Measurements from ENCODE around the gene DISP3.

The DISP3 gene

DNA sequence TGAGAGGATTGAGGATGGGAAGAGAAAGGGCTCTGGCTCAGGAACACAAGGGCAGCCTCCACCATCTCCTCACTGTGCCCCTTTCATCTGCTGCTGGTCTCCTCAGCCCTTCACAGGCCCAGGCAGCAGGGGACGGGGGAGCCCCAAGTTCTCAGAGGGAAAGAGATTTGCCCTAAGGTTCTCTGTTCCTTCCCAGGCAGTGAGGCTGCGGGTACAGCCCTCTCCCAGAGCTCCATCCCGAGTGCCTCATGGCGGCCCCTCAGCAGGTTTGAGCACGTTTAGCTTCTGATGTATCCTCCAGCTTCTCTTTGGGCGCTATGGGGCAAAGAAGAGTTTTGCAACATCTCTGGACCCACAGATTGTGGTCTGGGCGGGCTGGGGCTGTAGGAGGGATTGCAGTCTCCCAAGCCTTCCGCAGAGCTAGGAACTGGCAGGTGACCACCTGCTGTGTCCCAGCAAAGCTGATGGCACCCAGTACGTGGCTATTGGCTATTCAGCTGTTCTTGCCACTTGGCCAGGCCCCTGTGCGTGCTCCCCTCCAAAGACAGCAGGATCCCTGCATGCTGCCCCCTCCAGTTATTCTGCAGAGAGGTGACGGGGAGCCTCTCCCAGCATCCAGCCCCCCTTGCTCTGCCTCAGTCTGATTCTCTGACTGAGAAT lies 10.1 kb downstream of the DISP3 start:
- DNase-seq: no peak

DNA sequence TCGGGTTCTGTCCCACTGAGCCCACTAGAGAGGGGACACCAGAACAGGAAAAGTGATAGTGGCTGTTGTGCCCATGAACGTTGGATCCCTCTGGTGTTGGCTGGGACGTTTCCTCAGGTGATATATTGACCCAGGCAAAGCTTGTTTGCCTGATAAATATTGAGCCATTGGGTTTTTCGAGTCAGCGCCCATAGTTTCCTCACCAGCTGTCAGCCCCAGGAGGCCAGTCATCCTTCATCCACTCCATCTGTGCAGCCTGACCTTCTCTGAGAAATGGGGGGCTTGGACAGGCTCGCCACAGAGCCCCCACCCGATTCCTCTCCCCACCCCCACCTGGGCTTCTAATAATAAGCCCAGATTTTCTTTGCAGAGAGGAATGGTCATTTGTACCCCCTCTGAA lies 13.3 kb downstream of the DISP3 start:
- no peak for DNase-seq

DNA sequence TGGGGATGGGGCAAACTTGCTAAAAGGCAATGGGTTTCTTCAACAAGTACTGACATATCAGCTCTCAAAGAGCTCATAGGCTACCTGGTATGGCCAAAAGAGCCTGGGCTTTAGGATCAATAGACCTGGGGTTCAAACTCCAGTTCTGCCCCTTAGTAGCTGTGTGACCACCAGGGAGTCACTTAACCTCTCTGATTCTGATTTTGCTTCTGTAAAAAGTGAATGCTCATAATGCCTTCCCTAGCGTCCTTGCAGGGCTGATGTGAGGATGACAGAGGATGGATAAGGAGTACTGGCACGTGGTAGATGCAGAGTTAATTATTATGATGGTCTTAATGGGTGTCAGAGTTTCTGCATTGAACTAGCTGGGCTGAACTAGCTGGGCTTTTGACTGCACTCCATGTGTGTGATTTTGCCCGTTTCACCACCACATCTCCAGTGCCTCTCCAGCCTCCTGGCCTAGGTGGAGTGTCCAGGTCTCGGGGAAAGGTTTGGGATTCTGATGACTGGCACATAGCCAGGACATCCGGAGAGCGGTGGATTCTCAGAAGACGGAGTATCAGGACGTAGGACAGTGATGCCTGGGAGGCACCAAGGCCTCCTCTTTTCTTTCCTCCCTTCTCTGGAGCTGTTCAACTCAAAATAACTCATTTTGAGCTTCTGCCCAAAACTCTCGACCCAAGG lies 15.2 kb downstream of the DISP3 start:
- no peak for DNase-seq

DNA sequence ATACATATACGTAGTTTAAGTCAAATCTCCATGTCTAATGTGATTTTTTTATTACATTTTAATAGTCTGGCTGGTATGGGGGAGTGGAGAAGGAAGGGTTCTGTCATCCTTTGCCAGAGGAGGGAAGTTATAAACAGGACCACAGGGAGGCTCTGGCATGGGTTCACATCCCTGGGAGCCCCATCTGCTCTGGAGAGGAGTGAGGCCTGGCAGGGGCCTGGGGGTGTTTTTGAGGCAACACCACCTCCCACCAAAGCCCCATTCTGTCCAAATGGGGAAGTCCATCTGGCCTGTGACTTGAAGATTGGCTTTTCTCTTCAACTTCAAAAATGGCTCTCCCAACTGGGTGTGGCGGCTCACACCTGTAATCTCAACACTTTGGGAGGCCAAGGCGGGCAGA lies 15.8 kb downstream of the DISP3 start:
- DNase-seq: no peak

DNA sequence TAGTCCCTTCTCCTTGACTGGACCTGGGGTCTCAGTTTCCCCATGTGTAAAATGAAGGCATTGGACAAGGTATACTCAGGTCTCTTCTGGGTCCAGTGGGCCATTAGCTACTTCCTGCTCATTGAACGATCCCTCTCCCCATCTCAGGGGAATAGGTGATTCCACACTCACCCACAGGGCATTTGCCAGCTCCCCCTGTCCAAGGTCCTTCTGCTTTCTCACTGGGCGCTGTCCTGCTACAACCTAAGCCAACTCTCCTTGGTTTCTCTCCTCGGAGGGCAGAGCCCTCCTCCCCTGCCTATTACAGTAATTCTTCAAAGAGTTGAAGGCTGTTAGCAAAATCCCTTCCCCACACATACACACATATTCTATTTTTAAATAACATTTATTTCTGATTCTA lies 16.6 kb downstream of the DISP3 start:
- no peak for DNase-seq

DNA sequence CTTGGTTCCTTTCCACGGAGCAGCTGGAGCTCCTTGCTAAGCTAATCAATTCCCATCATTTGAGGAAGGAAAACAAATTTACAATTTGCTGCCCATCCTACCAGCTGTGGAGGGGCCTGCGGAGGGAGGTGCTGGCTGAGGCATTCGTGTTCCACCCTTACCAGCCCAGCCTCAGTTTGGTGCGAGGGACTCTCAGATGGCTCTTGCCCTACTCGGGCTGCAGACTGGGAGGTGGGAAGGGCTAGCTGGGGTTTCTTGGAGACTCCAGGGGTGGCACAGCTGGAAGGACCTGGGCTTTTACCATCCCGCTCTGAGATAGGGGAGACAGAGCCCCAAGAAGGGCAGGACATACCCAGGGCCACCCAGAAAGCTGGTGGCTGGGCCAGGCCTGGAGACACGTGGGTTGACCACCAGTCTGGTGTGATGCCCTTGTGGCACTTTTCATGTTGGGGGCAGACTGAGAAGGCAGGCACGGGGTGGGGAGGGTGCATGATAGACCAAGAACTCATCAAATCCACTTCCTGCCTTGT lies 17.7 kb downstream of the DISP3 start:
- DNase-seq: no peak

DNA sequence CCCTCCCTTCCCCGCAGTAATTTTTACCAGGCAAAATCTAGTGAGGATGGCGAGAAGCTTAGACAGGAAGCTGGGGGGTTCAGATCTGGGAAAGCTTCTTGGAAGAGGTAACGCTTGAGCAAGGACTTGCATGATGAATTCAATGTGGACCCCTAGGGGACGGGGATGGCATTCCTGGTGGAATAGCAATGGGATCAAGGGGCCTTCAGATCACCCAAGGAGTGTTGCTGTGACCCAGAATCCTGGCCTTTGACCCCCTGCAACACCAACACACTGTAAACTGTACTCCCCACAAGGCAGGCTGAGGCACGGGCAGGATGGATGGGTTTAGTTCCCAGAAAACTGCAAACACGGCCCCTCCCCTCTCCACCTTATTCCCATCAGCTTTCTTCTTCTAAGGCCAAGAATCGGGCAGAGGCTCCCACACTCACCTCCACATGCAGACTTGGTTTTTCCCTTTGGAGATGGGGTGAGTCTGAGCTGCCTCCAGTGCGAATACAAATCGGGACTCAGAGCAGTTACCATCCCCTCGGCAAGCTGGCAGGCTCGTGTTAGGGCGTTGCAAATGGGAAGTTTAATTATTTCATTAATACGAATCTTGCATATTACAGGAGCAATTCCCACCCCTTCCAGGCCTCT lies 20.1 kb downstream of the DISP3 start:
- DNase-seq: no peak

DNA sequence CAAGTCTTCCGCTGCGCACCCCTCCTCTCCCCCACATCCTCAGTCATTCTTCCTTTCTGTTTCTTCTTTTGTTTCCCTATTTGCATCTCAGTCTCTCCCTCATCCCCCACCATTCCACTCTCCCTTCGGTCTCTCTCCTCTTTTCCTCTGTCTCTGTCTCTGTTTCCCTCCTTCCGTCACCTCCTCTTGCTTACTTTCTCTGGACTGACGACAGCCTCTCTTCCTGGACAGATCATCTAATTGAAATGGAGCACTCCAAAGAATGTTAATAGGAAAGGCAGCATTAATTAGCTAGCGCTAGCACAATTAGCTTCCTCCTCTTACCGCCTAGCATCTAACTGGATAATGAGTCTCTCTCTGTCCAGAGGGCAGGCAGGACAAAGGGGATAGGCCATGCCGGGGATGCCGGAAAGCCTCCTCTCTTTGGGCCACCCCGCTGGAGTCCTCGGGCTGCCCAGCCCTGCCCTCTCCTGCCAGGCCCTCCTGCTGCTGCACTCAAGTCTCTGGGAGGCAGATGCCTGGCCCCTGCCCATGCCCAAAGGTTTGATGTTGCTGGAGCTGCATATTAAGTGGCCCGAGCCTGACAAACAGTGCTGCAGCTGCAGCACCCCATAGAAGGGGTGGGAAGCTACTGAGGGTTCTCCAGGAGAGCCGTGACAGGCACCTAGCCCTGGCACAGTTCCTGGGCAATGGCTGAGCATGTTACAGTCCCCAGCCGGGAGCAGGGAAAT lies 20.8 kb downstream of the DISP3 start:
- DNase-seq: peak; percentile 71

DNA sequence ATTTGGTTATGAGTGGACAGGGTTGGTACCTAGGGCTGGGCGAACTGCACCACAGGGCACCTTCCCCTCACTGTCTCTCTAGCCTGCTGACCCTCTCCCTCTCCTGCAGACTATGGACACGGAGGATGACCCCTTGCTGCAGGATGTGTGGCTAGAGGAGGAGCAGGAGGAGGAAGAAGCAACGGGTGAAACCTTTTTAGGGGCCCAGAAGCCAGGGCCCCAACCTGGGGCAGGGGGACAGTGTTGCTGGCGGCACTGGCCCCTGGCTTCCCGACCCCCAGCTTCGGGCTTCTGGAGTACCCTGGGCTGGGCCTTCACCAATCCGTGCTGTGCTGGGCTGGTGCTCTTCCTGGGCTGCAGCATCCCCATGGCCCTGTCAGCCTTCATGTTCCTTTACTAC lies 21.9 kb downstream of the DISP3 start:
- DNase-seq: no peak

DNA sequence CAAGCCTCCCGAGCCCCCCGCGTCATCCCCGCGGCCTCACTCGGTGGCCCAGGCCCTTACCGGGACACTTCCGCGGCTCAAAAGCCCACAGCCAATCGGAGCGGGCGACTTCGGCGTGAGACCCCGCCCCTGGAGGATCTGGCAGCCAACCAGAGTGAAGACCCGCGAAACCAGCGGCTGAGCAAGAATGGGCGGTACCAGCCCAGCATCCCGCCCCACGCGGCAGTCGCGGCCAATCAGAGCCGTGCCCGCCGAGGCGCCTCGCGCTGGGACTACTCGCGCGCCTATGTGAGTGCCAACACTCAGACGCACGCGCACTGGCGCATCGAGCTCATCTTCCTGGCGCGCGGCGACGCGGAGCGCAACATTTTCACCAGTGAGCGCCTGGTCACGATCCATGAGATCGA lies 22.5 kb downstream of the DISP3 start:
- DNase-seq: no peak

DNA sequence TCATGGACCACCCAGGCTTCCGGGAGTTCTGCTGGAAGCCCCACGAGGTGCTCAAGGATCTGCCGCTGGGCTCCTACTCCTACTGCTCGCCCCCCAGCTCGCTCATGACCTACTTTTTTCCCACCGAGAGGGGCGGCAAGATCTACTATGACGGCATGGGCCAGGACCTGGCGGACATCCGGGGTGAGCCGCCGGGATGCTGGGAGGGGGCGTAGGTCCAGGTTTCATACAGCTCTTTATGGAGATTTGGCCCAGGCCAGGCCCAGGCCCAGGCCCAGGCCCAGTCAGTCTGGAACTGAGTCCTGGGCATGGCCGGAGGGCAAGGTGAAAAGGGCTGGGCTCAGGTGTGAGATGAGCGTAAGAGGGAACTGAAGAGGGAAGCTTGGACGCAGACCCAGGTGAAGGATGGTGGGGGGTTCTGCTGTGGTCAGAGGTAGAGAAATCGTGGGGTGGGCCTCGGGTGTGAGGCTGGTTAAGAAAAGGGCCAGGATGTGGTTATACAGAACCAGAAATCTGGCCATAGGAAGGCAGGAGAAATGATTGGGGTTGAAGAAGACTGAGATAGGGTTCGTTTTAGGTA lies 23.0 kb downstream of the DISP3 start:
- DNase-seq: no peak

DNA sequence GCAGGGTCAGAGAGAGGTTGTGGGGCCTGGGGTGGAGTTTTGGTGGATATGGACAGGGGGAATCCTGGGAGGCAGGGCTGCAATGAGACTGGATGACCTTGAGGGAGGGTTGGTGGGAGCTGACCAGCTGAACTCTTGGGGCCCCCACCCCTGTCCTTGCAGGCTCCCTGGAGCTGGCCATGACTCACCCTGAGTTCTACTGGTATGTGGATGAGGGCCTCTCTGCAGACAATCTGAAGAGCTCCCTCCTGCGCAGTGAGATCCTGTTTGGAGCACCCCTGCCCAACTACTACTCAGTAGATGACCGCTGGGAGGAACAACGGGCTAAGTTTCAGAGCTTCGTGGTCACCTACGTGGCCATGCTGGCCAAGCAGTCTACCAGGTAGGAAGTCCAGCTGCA lies 23.6 kb downstream of the DISP3 start:
- DNase-seq: no peak

DNA sequence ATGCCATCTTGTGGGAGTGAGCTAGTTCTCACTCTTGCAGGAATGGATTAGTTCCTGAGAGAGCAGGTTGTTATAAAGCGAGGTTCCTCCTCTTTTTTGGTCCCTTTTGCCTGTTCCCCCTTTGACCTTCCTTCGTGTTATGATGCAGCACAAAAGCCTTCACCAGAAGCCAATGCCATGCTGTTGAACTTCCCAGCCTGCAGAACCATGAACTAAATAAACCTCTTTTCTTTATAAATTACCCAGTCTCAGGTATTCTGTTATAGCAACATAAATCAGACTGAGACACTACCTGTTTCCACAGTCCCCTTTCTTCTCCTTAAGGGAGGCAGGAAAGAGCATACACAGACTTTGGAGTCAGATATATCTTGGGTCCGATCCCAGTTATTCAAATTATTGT lies 25.6 kb downstream of the DISP3 start:
- no peak for DNase-seq

DNA sequence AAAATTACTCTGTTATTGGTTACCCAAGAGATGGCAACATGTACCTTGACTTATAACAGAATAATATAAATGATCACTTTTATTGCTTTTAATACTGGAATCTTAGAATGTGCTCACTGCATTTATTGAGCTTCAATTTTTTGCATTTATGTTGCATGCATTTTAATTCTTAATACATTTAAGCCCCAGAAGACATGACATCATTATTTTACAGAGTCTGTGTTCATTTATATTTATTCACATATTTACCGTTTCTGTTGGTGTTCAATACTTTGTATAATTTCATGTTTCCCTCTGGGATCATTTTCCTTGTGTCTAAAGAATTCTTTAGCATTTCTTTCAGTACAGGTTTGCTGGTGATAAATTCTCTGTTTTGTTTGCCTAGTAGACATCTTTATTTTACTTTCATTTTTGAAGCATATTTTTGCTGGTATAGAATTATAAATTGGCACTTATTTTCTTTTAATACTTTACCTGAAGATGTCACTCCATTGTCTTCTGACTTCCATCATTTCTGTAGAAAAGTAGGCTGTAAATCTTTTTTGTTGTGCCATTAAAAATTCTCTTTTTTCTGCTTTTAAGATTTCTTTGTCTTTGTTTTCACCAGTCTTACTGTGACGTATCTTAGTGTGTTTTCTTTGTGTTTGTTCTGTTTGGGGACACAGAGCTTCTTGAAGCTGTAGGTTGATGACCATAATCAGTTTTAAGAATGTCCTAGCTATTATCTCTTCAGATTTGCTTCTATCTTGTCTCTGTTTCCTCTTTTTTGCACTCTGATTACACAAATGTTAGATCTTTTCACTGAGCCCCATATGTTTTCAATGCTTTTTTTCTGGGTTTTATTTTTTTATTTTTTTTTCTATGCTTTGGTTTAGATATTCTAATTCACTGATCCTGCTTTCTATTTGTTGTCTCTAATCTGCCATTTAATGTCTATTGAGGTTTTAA lies 26.9 kb downstream of the DISP3 start:
- no peak for DNase-seq

DNA sequence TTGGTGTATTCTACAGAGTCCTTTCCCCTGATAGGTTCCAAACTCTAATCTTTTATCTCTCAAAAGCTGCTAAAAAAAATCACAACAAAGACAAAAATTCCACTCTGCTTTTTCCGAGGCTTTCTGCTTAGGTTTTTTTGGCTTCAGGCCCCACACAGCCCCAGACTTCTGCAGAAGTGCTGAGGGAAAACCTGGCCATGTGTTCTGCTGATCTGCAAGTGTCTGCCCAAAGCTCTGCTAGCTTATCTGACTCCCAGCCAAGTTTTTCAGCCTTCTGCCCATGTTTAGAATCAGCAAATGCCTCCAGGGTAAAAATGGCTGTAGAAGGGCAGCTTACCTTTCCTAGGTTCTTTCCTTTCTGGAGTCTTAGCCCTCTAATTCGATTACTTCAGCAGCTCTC lies 28.4 kb downstream of the DISP3 start:
- no peak for DNase-seq

DNA sequence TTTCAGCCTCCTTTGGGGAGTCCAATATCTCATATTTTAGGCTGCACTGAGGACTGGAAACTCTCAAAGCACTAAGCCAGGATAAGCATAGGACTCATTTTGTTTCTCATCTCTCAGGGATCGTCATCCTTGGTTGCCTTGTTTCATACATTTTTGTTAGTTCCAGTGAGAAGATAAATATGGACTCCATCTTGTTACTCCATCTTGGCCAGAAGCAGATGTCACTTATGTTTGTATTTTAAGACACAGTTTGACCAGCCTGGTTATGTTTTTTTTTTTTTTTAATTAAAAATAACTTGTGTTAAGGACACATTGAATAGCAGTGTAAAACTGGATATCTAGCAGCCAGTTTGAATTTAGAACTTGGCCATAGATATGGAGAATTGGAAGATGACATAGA lies 34.7 kb downstream of the DISP3 start:
- DNase-seq: no peak

DNA sequence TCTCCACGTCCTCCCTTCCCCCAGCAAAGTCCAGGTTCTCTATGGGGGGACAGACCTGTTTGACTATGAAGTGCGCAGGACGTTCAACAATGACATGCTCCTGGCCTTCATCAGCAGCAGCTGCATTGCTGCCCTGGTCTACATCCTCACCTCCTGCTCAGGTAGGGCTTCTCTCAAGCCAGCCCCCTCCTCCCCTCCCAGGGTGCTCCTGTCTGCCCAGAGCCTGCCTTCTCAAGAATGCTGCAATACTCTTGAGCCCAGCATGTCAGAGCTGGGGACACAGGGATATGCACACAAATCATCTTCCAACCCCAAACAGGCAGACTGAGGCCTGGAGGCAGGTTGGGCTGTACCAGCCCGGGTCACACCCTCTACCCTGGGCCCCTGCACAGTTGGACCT lies 35.4 kb downstream of the DISP3 start:
- DNase-seq: no peak

DNA sequence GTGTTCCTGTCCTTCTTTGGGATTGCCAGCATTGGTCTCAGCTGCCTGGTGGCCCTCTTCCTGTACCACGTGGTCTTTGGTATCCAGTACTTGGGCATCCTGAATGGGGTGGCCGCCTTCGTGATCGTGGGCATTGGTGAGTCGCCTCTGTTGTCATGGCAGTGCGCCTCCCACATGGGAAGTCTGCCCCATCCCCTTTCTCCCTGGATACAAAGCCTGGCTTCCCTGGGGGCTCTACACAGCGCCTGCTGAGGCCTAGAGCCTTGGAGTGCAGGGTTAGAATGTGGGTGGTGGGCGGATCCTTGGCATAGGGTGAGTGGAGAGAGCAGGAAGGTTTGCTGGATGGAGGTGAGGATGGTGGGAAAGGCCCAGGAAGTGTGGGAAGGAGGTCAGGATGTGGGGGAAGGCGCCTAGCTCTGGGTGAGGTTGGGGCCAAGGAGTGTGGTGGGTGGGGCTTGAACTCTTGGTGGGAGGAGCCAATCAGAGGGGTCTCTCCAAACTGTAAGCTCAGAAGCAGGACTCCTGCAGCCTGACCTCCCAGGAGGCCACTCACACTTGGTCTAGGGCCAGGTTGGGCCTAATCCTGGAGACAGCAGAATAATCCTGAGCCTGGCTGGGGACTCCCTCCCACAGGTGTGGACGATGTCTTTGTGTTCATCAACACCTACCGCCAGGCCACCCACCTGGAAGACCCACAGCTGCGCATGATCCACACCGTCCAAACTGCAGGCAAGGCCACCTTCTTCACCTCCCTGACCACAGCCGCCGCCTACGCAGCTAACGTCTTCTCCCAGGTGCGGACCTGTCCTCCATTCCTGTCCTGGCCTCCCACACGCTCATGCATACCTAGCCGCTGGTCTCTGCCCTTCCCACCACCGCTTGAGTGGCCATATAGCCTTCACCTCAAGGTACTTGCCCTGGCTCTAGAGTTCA lies 36.7 kb downstream of the DISP3 start:
- no peak for DNase-seq

DNA sequence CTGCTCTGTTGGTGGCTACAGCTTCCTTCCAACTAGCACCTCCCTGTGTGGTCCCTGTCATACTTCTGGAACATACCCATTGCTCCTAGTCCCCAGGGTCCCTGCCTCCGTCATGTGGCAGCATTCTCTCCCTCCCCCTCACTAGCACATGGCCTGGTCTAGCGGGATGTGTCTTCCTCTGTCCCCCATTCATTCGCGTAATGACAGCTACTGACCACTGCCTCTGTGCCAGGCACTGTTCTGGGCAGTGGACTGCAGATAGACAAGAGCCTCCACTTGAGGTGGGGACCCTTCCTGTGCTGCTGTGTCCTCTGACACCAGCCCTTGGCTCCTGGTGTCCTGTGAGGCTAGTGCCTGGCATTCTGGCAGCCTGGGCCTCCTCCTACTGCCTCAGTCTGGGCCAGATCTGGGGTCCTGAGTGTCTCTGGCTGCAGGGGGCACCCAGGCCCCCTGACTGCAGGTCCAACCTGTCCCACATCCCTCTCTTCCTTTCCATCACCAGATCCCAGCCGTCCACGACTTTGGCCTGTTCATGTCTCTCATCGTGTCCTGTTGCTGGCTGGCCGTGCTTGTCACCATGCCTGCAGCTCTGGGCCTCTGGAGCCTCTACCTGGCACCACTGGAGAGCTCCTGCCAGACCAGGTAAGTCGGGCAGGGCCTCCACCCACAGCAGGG lies 38.1 kb downstream of the DISP3 start:
- DNase-seq: no peak

DNA sequence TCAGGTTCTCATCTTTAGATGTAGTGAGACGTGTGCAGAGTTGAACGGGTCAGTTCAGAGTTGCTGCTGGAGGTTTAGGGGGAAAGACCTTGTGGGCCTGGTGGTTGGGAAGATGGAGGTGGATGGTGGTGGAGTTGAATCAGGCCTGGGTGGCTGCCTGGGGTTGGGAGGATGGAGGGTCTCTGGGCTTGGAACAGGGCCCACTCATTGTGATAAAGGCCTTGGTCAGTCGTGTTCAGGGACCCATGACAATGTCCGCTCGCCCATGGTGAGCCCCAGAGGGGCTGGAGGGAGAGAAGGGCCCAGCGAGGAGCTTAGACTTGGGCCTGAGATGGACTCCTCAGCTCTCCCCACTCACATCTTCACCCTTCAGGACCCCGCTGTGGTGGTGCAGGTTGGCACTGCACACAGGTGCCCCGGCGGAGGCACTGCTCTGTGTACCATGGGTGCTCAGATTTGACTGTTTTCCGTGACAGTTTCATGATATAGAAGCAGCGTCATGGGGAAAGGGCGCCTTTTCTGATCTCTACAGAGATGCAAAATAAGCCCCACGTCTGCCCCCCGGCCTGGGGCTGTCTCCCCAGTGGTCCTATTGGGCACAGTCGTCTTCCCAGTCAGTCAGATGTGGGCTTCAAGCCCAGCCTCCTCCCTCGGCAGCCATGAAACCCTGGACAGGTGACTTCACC lies 39.2 kb downstream of the DISP3 start:
- DNase-seq: no peak

Data from NCI-H1105 (cell line).